Measurements from ENCODE around the gene SIVA1. TPM values are rescaled to one million over a fixed set of nuclear protein-coding genes. Genes with fewer than 3 reads are reported as not detected.

The SIVA1 gene, protein sequence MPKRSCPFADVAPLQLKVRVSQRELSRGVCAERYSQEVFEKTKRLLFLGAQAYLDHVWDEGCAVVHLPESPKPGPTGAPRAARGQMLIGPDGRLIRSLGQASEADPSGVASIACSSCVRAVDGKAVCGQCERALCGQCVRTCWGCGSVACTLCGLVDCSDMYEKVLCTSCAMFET
- 100 to 1,000 TPM in 1 of 2 experiments, 10 to 100 TPM in 1; 97.6 to 109 TPM for total RNA-seq

DNA sequence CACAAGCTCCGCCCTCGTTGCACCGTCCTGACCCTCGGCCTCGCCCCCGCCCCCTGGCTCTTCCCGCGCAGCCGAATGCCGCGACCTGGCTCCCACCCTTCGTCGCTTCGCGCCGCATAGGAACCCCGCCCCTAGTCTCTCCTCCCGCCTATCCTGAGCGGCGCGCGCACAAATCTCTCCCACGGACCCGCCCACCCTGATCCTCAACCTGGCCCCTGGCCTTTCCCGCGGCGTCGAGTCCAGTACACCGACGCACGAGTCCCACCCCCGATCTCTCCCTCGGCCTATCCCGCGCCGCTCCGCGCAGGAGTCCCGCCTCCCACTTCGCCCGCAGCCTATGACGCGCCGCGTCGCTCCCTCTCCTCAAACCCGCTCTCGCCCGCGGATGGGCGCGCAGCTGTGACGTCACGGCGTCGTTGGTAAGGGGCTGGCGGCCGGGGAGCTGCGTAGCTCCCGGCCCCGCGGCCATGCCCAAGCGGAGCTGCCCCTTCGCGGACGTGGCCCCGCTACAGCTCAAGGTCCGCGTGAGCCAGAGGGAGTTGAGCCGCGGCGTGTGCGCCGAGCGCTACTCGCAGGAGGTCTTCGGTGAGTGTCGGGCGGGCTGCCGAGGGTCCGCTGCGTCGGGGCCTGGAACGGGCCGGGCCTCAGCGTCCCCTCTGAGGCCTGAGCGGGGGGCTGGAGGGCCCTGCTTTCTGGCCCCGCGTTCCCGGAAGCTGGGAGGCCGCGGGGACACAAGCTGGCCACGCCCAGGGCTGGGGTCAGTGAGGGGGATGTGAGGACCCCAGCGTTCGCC is at the start of gene SIVA1:
TSS of gene SIVA1 (plus strand) at position 413 of the 793 bp plus-strand sequence. CDS start at position 468, 55 bp downstream.
- H3K4me3 Mint-ChIP-seq = peak within 1 kb of the TSS; percentile 87
- peaks cover 2% of the 10 kb centered on the region for H3K9me3 Mint-ChIP-seq
- ChIA-PET POLR2A (interaction anchor here (1.0 to 2.2 kb wide), 7 partner anchors 10 to 232 kb away, joined by 3 to 9 read pairs (median 5); no protein-coding TSS in a partner anchor), CTCF (interaction anchor here (0.6 to 5.0 kb wide), 10 partner anchors 12 to 844 kb away, joined by 3 to 47 read pairs (median 3); no protein-coding TSS in a partner anchor)
- peaks cover 21% of the 10 kb centered on the region for H3K36me3 Mint-ChIP-seq
- peak within 1 kb of the TSS; percentile 80 for H3K27ac Mint-ChIP-seq
- H3K4me1 Mint-ChIP-seq (ENCODE audit: low read depth) = peaks cover 24% of the 10 kb centered on the region
- intact Hi-C loops (cut with micrococcal nuclease) = loop anchor here (1.0 to 5.0 kb wide), 6 partner anchors 29 to 738 kb away; partner anchors contain the start of genes ADSS1, BRF1, GPR132 and TEDC1
- H3K27me3 Mint-ChIP-seq = no peaks in the 10 kb centered on the region
- DNase-seq = peak; percentile 100

- DNase-seq = no peak
- Mint-ChIP-seq H3K9me3 (no peaks in the 10 kb centered on the region), H3K27me3 (no peaks in the 10 kb centered on the region), H3K27ac (no peak overlapping the region), H3K36me3 (peaks cover 12% of the 10 kb centered on the region), H3K4me3 (no peak overlapping the region), H3K4me1 (ENCODE audit: low read depth) (no peaks in the 10 kb centered on the region)
- ChIA-PET POLR2A (no interaction called here), CTCF (interaction anchor here (0.9 kb wide), 1 partner anchor 20 kb away, joined by 3 read pairs; the partner anchor contains the start of gene ADSS1)
- intact Hi-C loops (cut with micrococcal nuclease) = no loop called here
Measured at GRCh38 chr14:104703269-104703668, 49.7 kb upstream of the SIVA1 start.

DNA sequence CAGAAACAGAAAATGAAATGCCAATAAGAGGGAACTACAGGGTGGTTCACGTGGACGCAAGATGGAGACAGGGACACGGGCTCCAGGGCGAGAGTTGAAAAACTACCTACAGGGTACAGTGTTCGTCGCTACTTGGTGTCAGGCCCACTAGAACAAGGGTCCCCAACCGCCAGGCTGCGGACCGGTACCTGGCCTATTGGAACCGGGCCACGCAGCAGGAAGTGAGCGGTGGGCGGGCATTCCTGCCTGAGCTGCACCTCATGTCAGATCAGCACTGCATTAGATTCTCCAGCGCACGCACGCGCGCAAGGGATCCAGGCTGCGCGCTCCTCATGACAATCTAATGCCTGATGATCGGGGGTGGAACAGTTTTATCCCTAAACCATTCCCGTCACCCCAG is 48.7 kb upstream of the SIVA1 start:
- POLR2A ChIA-PET = no interaction called here
- CTCF ChIA-PET = no interaction called here
- intact Hi-C loops (cut with micrococcal nuclease) = no loop called here
- H3K27ac Mint-ChIP-seq = no peak overlapping the region
- H3K4me1 Mint-ChIP-seq (ENCODE audit: low read depth) = peaks cover 1% of the 10 kb centered on the region
- no peaks in the 10 kb centered on the region for H3K27me3 Mint-ChIP-seq
- no peak for DNase-seq
- H3K36me3 Mint-ChIP-seq = peaks cover 12% of the 10 kb centered on the region
- H3K4me3 Mint-ChIP-seq = no peak overlapping the region
- H3K9me3 Mint-ChIP-seq = no peaks in the 10 kb centered on the region

GRCh38 chr14:104705340-104706047 is 47.5 kb upstream of the SIVA1 start:
- H3K27me3 Mint-ChIP-seq = no peaks in the 10 kb centered on the region
- H3K27ac Mint-ChIP-seq = no peak overlapping the region
- H3K36me3 Mint-ChIP-seq = peaks cover 15% of the 10 kb centered on the region
- no peaks in the 10 kb centered on the region for H3K9me3 Mint-ChIP-seq
- ChIA-PET POLR2A (no interaction called here), CTCF (interaction anchor here (0.7 kb wide), 1 partner anchor 40 kb away, joined by 3 read pairs; no protein-coding TSS in a partner anchor)
- no peak for DNase-seq
- peaks cover 1% of the 10 kb centered on the region for H3K4me1 Mint-ChIP-seq (ENCODE audit: low read depth)
- intact Hi-C loops (cut with micrococcal nuclease) = no loop called here
- H3K4me3 Mint-ChIP-seq = no peak overlapping the region

- intact Hi-C loops (cut with micrococcal nuclease) = no loop called here
- H3K4me1 Mint-ChIP-seq (ENCODE audit: low read depth) = peaks cover 1% of the 10 kb centered on the region
- ChIA-PET POLR2A (no interaction called here), CTCF (interaction anchor here (0.9 kb wide), 2 partner anchors 30 to 42 kb away, joined by 3 read pairs; no protein-coding TSS in a partner anchor)
- no peaks in the 10 kb centered on the region for H3K27me3 Mint-ChIP-seq
- no peak overlapping the region for H3K4me3 Mint-ChIP-seq
- no peak overlapping the region for H3K27ac Mint-ChIP-seq
- no peak for DNase-seq
- H3K9me3 Mint-ChIP-seq = no peaks in the 10 kb centered on the region
- H3K36me3 Mint-ChIP-seq = peaks cover 14% of the 10 kb centered on the region
Measured at GRCh38 chr14:104706733-104707607, 46.0 kb upstream of the SIVA1 start.

GRCh38 chr14:104707608-104708595 is 45.0 kb upstream of the SIVA1 start:
- Mint-ChIP-seq H3K9me3 (no peaks in the 10 kb centered on the region), H3K4me3 (no peak overlapping the region), H3K27ac (no peak overlapping the region), H3K36me3 (peaks cover 9% of the 10 kb centered on the region), H3K4me1 (ENCODE audit: low read depth) (peaks cover 1% of the 10 kb centered on the region), H3K27me3 (no peaks in the 10 kb centered on the region)
- ChIA-PET CTCF (interaction anchor here (0.9 to 2.2 kb wide), 5 partner anchors 12 to 309 kb away, joined by 3 to 15 read pairs (median 9); no protein-coding TSS in a partner anchor), POLR2A (no interaction called here)
- DNase-seq = no peak
- intact Hi-C loops (cut with micrococcal nuclease) = loop anchor here (1.0 kb wide), 2 partner anchors 43 to 58 kb away; no protein-coding TSS in a partner anchor

DNA sequence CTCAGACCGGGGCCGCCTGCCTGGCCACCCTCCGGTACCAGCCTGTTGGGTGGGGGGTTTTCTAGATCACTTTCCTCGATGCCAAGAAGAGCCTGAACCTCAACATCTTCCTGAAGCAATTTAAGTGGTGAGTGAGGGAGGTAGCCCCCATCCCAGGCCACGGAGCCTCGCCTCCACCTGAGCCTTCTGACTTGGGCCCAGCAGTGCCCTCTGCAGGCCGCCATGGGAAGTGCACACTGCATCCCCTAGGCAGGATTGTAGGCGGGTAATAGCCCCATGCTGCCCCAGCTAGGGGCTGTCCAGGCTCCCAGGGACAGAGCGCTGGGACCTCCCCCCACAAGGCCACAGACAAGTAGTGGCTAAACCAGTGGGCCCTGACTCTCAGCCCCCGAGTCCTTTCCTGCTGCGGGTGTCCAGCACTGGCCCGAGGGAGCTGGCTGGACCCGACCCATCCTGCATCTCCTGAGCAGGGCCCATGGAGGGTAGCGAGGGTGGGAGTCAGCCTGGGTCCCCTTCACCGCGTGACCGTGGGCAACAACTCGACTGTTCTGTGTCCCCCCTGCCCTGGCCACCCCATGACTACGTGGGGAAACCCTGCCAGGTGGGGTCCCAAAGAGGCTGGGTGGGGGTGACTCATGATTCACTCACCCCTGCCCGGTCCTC is 44.2 kb upstream of the SIVA1 start:
- no peaks in the 10 kb centered on the region for H3K9me3 Mint-ChIP-seq
- H3K27me3 Mint-ChIP-seq = no peaks in the 10 kb centered on the region
- H3K4me1 Mint-ChIP-seq (ENCODE audit: low read depth) = peaks cover 1% of the 10 kb centered on the region
- H3K27ac Mint-ChIP-seq = no peak overlapping the region
- peak; percentile 80 for DNase-seq
- H3K4me3 Mint-ChIP-seq = no peak overlapping the region
- peaks cover 9% of the 10 kb centered on the region for H3K36me3 Mint-ChIP-seq
- intact Hi-C loops (cut with micrococcal nuclease) = loop anchor here (1.0 kb wide), 2 partner anchors 43 to 58 kb away; no protein-coding TSS in a partner anchor
- POLR2A ChIA-PET = no interaction called here
- CTCF ChIA-PET = interaction anchor here (0.6 to 2.2 kb wide), 13 partner anchors 10 to 604 kb away, joined by 3 to 15 read pairs (median 3); no protein-coding TSS in a partner anchor

- no peak overlapping the region for H3K27ac Mint-ChIP-seq
- intact Hi-C loops (cut with micrococcal nuclease) = no loop called here
- H3K27me3 Mint-ChIP-seq = no peaks in the 10 kb centered on the region
- CTCF ChIA-PET = interaction anchor here (0.6 to 2.2 kb wide), 13 partner anchors 11 to 605 kb away, joined by 3 to 15 read pairs (median 3); no protein-coding TSS in a partner anchor
- H3K4me3 Mint-ChIP-seq = no peak overlapping the region
- POLR2A ChIA-PET = no interaction called here
- no peaks in the 10 kb centered on the region for H3K9me3 Mint-ChIP-seq
- peaks cover 1% of the 10 kb centered on the region for H3K4me1 Mint-ChIP-seq (ENCODE audit: low read depth)
- DNase-seq = no peak
- peaks cover 3% of the 10 kb centered on the region for H3K36me3 Mint-ChIP-seq
Measured at GRCh38 chr14:104709387-104710039, 43.4 kb upstream of the SIVA1 start.

DNA sequence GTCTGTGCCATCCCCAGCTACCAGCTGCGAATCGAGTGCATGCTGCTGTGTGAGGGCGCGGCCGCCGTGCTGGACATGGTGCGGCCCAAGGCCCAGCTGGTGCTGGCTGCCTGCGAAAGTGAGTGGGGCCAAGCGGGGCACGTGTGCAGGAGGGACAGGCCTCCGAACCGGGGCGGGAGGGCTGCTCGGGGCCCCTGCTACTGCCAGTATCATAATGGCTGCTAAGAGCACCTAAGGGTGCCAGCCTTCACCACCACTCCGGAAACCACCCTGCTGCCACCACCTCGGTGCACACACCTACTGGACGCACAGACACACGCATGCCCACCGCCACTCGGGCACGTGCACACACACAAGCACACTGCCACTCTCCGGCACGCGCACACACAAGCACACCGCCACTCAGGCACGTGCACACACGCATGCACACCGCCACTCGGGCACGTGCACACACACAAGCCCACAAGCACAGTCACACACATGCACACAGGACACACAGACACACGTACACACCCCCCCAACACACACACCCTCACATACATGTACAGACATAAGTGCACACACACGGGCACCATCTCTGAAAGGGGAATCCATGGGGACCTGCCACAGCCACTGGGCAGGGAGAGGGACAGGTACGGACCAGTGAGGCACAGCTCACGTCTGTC is 42.7 kb upstream of the SIVA1 start:
- CTCF ChIA-PET = interaction anchor here (1.7 to 2.2 kb wide), 3 partner anchors 14 to 44 kb away, joined by 9 to 15 read pairs (median 10); no protein-coding TSS in a partner anchor
- H3K4me1 Mint-ChIP-seq (ENCODE audit: low read depth) = peaks cover 1% of the 10 kb centered on the region
- POLR2A ChIA-PET = no interaction called here

More for the DNA sequence above, 42.7 kb upstream of the SIVA1 start:
- Mint-ChIP-seq H3K27me3 (no peaks in the 10 kb centered on the region), H3K27ac (no peak overlapping the region), H3K4me3 (no peak overlapping the region), H3K9me3 (no peaks in the 10 kb centered on the region), H3K36me3 (peaks cover 3% of the 10 kb centered on the region)
- DNase-seq = no peak
- intact Hi-C loops (cut with micrococcal nuclease) = no loop called here
